PC-9 (cell line): ENCODE data around the gene MTG2.

Experiments
- EZH2 ChIP-seq: fragments of 200-600 bp; sonication (generic); IDR thresholded peaks from 2 replicates; pipeline ENCODE4 v1.8.0; 2017; ENCODE audit warnings: antibody characterized with exemption, low read depth
- TF ChIP-seq, protein P1 (sequence below): fragments of 200-600 bp; sonication (generic); conservative IDR thresholded peaks from 2 replicates; pipeline ENCODE4 v1.6.1; 2017; ENCODE audit warnings: mixed run types, antibody characterized with exemption, mild to moderate bottlenecking, moderate library complexity

DNA sequence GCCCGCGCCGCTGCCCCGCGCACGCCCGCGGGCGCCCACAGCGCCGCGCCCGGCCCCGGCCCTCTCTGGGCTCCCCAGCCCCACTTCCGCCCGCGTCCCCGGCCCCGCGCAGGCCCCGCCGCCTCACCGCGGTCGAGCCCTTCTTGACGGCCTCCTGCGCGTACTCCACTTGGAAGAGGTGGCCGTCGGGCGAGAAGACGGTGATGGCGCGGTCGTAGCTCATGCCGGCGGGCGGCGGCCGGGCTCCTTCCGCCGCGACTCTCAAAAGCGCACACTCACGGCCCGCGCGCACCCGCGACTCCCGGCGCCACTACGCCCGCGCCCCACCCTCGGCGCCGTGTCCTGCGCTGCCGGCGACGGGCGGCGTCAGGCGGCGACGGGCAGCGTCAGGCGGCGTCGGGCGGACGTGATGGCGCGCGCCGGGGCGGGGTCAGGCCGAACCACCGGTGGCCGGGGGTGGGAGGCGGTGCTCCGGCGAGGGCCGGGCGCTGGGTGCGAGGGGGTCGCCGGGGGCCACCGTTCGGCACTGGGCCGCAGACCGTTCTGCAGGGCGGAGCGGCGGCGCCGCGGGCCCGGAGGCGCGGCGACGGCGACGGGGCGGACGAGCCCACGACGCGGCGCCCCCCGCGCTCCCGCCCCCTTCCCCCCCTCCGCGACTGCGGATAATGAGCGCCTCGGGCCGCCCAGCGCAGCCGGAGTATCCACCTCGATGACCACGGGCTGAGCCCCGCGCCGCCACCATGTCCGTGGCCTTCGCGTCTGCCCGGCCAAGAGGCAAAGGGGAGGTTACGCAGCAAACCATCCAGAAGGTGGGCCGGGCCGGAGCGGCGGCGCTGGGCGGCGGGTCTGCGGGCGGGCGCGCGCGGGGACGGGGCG is 39.5 kb upstream of the MTG2 start, which contains the start of the genes PSMA7 and SS18L1:
- TF ChIP-seq, protein P1, sequence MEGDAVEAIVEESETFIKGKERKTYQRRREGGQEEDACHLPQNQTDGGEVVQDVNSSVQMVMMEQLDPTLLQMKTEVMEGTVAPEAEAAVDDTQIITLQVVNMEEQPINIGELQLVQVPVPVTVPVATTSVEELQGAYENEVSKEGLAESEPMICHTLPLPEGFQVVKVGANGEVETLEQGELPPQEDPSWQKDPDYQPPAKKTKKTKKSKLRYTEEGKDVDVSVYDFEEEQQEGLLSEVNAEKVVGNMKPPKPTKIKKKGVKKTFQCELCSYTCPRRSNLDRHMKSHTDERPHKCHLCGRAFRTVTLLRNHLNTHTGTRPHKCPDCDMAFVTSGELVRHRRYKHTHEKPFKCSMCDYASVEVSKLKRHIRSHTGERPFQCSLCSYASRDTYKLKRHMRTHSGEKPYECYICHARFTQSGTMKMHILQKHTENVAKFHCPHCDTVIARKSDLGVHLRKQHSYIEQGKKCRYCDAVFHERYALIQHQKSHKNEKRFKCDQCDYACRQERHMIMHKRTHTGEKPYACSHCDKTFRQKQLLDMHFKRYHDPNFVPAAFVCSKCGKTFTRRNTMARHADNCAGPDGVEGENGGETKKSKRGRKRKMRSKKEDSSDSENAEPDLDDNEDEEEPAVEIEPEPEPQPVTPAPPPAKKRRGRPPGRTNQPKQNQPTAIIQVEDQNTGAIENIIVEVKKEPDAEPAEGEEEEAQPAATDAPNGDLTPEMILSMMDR = no peak
- TF ChIP-seq EZH2 = no peak
